GM21381 (cell line): ENCODE measurements around the gene ALKBH1.
"Not testable (repeated sequence)": the region's sequence is repeated elsewhere in the genome, so short reads cannot be mapped to it uniquely, and the experiment has no call there.

Experiments
- ATAC-seq: cut with Tn5 transposase; IDR thresholded peaks from one replicate; pipeline ENCODE4 v1.9.1; 2021; ENCODE audit warnings: mild to moderate bottlenecking, moderate library complexity; ENCODE audit not compliant: unreplicated experiment

The ALKBH1 gene

GRCh38 chr14:77635466-77635865 is 72.4 kb downstream of the ALKBH1 start:
- not testable (repeated sequence) for ATAC-seq

GRCh38 chr14:77630111-77630510 is 77.7 kb downstream of the ALKBH1 start:
- no peak for ATAC-seq

GRCh38 chr14:77625360-77625759 is 82.5 kb downstream of the ALKBH1 start:
- ATAC-seq = no peak

- no peak for ATAC-seq
These were observed 84.6 kb downstream of the ALKBH1 start for GRCh38 chr14:77623201-77623600.
